ENCODE measurements around the gene GNAI2. TPM values are rescaled to one million over a fixed set of nuclear protein-coding genes. Genes with fewer than 3 reads are reported as not detected.

GNAI2 gene
- polyA plus RNA-seq, 1 of the 3 experiments (the other 2 are of a cell fraction): 649 TPM

DNA sequence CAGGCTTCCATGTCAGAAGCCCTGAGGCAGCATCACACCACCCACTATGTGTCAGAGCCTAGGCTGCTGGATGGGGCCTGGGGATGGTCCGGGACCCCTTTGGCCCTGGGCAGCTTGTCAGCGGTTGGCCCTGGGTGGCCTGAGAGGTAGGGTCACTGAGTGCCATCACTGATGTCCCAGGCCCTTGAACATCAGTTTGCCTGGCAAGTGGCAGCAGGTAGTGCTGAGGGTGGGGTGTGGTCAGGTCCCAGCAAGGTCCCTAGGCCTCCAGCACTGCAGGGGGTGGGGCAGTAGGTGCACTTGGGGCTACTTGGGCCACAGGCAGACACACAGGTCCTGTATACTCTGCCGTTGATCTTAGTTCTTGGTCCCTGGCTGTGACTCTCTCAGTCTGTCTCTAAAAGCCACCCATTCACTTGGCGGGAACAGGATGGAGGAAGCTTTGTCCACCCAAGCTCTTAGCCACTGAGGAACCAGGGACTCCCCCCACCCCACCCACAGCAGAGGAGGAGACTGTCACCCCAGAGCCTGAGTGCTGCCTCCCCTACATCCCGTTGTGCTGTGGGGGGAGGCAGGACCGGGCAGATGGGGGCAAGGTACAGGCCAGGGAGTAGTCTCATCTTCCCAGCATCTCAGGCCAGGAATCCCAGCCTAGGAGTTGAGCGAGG lies 5.8 kb downstream of the GNAI2 start:
- H3K4me1 ChIP-seq (ENCODE audit: control insufficient read depth in 1 of 2, insufficient read depth in 2 of 2, low read depth in 1 of 2, low read length in 1 of 2): peaks cover 20 to 42% of the 10 kb centered on the region in 2 experiments; a peak in 3 of 4 replicates
- H4K20me1 ChIP-seq (ENCODE audit: insufficient read depth): peaks cover 78% of the 10 kb centered on the region
- H3F3A ChIP-seq (replicated peaks; ENCODE audit: insufficient read depth): peaks cover 39% of the 10 kb centered on the region
- no peak overlapping the region for H2AFZ ChIP-seq (ENCODE audit: low read depth)
- H3K4me3 ChIP-seq (ENCODE audit: low read depth in 2 of 2, low read length in 1 of 2): no peak overlapping the region
- no peak overlapping the region for H3K4me2 ChIP-seq
- no peaks in the 10 kb centered on the region for H3K27me3 ChIP-seq (ENCODE audit: insufficient read depth)
- no peak for TF ChIP-seq FOSL2 (IDR thresholded peaks at IDR 0.05; ENCODE audit: borderline replicate concordance, low read depth)
- no peak for TF ChIP-seq EZH2phosphoT487 (IDR thresholded peaks at IDR 0.05; ENCODE audit: borderline replicate concordance, low read depth)
- no peak for TF ChIP-seq ELF1 (IDR thresholded peaks at IDR 0.05)
- no peak for TF ChIP-seq RFX5 (IDR thresholded peaks at IDR 0.05; ENCODE audit: low read length)
- TF ChIP-seq SMC3 (IDR thresholded peaks at IDR 0.05; ENCODE audit: low read depth, low read length): no peak
- TF ChIP-seq JUND (IDR thresholded peaks at IDR 0.05): no peak
- TF ChIP-seq USF2 (IDR thresholded peaks at IDR 0.05; ENCODE audit: borderline replicate concordance, low read depth, low read length): no peak
- no peak for TF ChIP-seq REST (IDR thresholded peaks at IDR 0.05; ENCODE audit: low read depth, low read length)
- TF ChIP-seq RXRA (IDR thresholded peaks at IDR 0.05; ENCODE audit: borderline replicate concordance, low read depth): no peak
- no peak for TF ChIP-seq RAD21 (IDR thresholded peaks at IDR 0.05; ENCODE audit: low read length)
- TF ChIP-seq, protein P1, sequence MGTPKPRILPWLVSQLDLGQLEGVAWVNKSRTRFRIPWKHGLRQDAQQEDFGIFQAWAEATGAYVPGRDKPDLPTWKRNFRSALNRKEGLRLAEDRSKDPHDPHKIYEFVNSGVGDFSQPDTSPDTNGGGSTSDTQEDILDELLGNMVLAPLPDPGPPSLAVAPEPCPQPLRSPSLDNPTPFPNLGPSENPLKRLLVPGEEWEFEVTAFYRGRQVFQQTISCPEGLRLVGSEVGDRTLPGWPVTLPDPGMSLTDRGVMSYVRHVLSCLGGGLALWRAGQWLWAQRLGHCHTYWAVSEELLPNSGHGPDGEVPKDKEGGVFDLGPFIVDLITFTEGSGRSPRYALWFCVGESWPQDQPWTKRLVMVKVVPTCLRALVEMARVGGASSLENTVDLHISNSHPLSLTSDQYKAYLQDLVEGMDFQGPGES (IDR thresholded peaks at IDR 0.05; ENCODE audit: low read depth, low read length): no peak
- TF ChIP-seq, protein P2, sequence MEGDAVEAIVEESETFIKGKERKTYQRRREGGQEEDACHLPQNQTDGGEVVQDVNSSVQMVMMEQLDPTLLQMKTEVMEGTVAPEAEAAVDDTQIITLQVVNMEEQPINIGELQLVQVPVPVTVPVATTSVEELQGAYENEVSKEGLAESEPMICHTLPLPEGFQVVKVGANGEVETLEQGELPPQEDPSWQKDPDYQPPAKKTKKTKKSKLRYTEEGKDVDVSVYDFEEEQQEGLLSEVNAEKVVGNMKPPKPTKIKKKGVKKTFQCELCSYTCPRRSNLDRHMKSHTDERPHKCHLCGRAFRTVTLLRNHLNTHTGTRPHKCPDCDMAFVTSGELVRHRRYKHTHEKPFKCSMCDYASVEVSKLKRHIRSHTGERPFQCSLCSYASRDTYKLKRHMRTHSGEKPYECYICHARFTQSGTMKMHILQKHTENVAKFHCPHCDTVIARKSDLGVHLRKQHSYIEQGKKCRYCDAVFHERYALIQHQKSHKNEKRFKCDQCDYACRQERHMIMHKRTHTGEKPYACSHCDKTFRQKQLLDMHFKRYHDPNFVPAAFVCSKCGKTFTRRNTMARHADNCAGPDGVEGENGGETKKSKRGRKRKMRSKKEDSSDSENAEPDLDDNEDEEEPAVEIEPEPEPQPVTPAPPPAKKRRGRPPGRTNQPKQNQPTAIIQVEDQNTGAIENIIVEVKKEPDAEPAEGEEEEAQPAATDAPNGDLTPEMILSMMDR (IDR thresholded peaks at IDR 0.05): no peak
- no peak for TF ChIP-seq USF1 (IDR thresholded peaks at IDR 0.05; ENCODE audit: borderline replicate concordance, low read depth)
- no peak for TF ChIP-seq SIN3A (IDR thresholded peaks at IDR 0.05; ENCODE audit: borderline replicate concordance, low read depth, low read length)
- no peak for TF ChIP-seq MAX (IDR thresholded peaks at IDR 0.05; ENCODE audit: low read depth)
- no peak for TF ChIP-seq NRF1 (IDR thresholded peaks at IDR 0.05; ENCODE audit: low read depth, low read length)
- no peak for TF ChIP-seq EP300 (IDR thresholded peaks at IDR 0.05; ENCODE audit: borderline replicate concordance in 1 of 2, low read depth in 1 of 2, low read length in 1 of 2)
- TF ChIP-seq FOXJ3 (CRISPR knock-in tag; IDR thresholded peaks at IDR 0.05): no peak
- no peak for TF ChIP-seq TEAD4 (IDR thresholded peaks at IDR 0.05; ENCODE audit: borderline replicate concordance, insufficient read depth)
- TF ChIP-seq MEF2A (IDR thresholded peaks at IDR 0.05; ENCODE audit: borderline replicate concordance, low read depth): no peak
- POLR2A ChIA-PET: no interaction called here
- 91% methylated on average over 5 of the region's 7 CpGs for WGBS (ENCODE audit: low lambda C conversion rate)
- no peak for DNase-seq
- H3K36me3 ChIP-seq (replicated peaks in 1 of 2; ENCODE audit: control insufficient read depth in 1 of 2, insufficient read depth in 2 of 2, low read length in 1 of 2): peaks cover 0 to 14% of the 10 kb centered on the region in 2 experiments
- no peaks in the 10 kb centered on the region for H3K9me3 ChIP-seq
- CTCF ChIA-PET: interaction anchor here (0.6 to 61.6 kb wide), 6 partner anchors 7 to 125 kb away, joined by 3 to 1375 read pairs (median 220); partner anchors contain the start of genes GNAI2 and GNAT1
- H3K9ac ChIP-seq: no peak overlapping the region; the same call in 1 of the 2 replicates
- H3K9me2 ChIP-seq: no peaks in the 10 kb centered on the region
- no peak overlapping the region for H3K27ac ChIP-seq (ENCODE audit: low read depth in 2 of 2, low read length in 1 of 2)
- H3K79me2 ChIP-seq (ENCODE audit: insufficient read depth): peaks cover 100% of the 10 kb centered on the region
